IMR-90 (cell line): ENCODE measurements around the gene ZNF335.

Experiments used
- BHLHE40 ChIP-seq: fragments of 150-350 bp; IDR thresholded peaks from 2 replicates; pipeline ENCODE4 v1.6.1; 2016; ENCODE audit warnings: mild to moderate bottlenecking, low read depth, low read length
- CEBPB ChIP-seq: IDR thresholded peaks from 2 replicates; pipeline ENCODE4 v1.6.1; 2012; ENCODE audit warnings: low read depth, low read length, improper control_type of control experiment
- MAZ ChIP-seq: IDR thresholded peaks from 2 replicates; pipeline ENCODE4 v1.6.1; 2012; ENCODE audit warnings: low read depth, mild to moderate bottlenecking, low read length, improper control_type of control experiment, moderate library complexity, borderline replicate concordance
- MXI1 ChIP-seq: IDR thresholded peaks from 2 replicates; pipeline ENCODE4 v1.6.1; 2012; ENCODE audit warnings: low read depth, mild to moderate bottlenecking, low read length, moderate library complexity, borderline replicate concordance
- POLR2A ChIP-seq: IDR thresholded peaks from 2 replicates; pipeline ENCODE4 v1.6.1; 2012; ENCODE audit warnings: mild to moderate bottlenecking, low read depth, low read length
- RAD21 ChIP-seq: IDR thresholded peaks from 2 replicates; pipeline ENCODE4 v1.6.1; 2012; ENCODE audit warnings: low read length, improper control_type of control experiment
- RCOR1 ChIP-seq: IDR thresholded peaks from 2 replicates; pipeline ENCODE4 v1.6.1; 2012; ENCODE audit warnings: mild to moderate bottlenecking, low read length, improper control_type of control experiment; ENCODE audit not compliant: insufficient replicate concordance
- RFX5 ChIP-seq: IDR thresholded peaks from 2 replicates; pipeline ENCODE4 v1.8.0; 2012; ENCODE audit warnings: low read depth, mild to moderate bottlenecking, low read length, moderate library complexity
- TF ChIP-seq, protein P1 (sequence below): fragments of 150-350 bp; IDR thresholded peaks from 2 replicates; pipeline ENCODE4 v1.6.1; 2017; ENCODE audit warnings: mild to moderate bottlenecking, antibody characterized with exemption, low read length, low read depth
- TF ChIP-seq, protein P2 (sequence below): conservative IDR thresholded peaks from 2 replicates; pipeline ENCODE4 v1.5.1; 2012; ENCODE audit warnings: mild to moderate bottlenecking, low read depth, low read length, improper control_type of control experiment
- TF ChIP-seq, protein P3 (sequence below): fragments of 150-350 bp; IDR thresholded peaks from 2 replicates; pipeline ENCODE4 v1.6.1; 2016; ENCODE audit warnings: low read depth, mild to moderate bottlenecking, low read length, moderate library complexity, borderline replicate concordance

DNA sequence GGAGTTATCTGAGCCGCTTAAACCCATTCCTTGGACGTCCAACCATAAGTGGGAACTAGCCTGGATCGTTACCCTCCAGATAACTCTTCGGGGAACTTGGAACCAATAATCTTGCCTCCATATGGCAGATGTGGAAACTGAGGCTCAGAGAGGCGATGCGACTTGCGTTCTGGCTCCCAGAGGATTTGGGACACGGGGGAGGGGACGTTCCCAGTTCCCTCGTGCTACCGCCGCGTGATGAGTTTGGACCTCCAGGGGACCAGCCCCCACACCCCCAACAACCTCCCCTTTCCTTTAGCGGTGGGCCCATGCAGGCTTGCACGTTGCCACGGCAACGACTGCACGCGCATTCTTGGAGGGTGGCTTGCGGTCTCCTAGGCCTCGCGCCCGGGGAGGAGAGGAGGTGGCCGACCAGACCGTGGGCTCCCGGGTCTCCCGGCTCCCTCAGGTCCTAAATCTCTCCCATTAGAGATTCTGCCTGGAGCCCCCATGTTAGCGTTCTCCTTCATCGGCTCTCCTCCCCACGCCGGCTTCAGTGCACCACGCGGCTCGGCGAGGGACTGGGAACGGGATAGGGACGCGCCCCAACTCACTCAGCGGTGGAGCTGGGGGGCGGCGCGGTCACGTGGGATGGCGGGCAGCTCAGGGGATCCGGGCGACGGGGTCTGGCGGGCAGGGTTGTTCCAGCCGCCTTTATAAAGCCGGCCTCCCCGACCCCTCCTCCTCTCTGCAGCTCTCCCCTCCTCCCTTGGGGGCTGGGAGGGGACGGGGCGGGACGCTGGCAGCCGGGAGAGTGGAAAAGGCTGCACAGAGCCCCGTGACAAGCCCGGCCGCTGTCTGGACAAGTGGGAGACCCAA, 60.3 kb downstream of the ZNF335 start, which contains the start of gene PLTP:
- TF ChIP-seq RFX5 (no peak), POLR2A (no peak; the same call in none of the 2 replicates), MAZ (peak; percentile 52; the same call in 1 of the 2 replicates), RCOR1 (no peak), MXI1 (peak; percentile 45; the same call in 1 of the 2 replicates), RAD21 (no peak), CEBPB (no peak), BHLHE40 (no peak; the same call in 1 of the 2 replicates)
- TF ChIP-seq, protein P1, sequence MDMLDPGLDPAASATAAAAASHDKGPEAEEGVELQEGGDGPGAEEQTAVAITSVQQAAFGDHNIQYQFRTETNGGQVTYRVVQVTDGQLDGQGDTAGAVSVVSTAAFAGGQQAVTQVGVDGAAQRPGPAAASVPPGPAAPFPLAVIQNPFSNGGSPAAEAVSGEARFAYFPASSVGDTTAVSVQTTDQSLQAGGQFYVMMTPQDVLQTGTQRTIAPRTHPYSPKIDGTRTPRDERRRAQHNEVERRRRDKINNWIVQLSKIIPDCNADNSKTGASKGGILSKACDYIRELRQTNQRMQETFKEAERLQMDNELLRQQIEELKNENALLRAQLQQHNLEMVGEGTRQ, result peak; percentile 69
- TF ChIP-seq, protein P2, sequence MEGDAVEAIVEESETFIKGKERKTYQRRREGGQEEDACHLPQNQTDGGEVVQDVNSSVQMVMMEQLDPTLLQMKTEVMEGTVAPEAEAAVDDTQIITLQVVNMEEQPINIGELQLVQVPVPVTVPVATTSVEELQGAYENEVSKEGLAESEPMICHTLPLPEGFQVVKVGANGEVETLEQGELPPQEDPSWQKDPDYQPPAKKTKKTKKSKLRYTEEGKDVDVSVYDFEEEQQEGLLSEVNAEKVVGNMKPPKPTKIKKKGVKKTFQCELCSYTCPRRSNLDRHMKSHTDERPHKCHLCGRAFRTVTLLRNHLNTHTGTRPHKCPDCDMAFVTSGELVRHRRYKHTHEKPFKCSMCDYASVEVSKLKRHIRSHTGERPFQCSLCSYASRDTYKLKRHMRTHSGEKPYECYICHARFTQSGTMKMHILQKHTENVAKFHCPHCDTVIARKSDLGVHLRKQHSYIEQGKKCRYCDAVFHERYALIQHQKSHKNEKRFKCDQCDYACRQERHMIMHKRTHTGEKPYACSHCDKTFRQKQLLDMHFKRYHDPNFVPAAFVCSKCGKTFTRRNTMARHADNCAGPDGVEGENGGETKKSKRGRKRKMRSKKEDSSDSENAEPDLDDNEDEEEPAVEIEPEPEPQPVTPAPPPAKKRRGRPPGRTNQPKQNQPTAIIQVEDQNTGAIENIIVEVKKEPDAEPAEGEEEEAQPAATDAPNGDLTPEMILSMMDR, result no peak
- TF ChIP-seq, protein P3, sequence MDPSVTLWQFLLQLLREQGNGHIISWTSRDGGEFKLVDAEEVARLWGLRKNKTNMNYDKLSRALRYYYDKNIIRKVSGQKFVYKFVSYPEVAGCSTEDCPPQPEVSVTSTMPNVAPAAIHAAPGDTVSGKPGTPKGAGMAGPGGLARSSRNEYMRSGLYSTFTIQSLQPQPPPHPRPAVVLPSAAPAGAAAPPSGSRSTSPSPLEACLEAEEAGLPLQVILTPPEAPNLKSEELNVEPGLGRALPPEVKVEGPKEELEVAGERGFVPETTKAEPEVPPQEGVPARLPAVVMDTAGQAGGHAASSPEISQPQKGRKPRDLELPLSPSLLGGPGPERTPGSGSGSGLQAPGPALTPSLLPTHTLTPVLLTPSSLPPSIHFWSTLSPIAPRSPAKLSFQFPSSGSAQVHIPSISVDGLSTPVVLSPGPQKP, result no peak
